Tongue (tissue), 2 donors: Measurements from ENCODE around the gene MAT1A. TPM values are rescaled to one million over a fixed set of nuclear protein-coding genes. Genes with fewer than 3 reads are reported as not detected.
"Not testable (repeated sequence)": the region's sequence is repeated elsewhere in the genome, so short reads cannot be mapped to it uniquely, and the experiment has no call there.

Experiments used
- DNase-seq: peaks from one replicate; pipeline ENCODE4 v3.0.0-alpha.2; 2015
- total RNA-seq: library from RNA; depleted of rRNA; stranded (reverse); fragments of >200 nt; gene quantifications from one replicate; pipeline ENCODE4 v1.2.3, GENCODE V29; 2014

MAT1A gene
- total RNA-seq, 1 donor from 2014 or later = 0.31 TPM

- DNase-seq = no peak
Measured at GRCh38 chr10:80264081-80265056, 25.1 kb downstream of the MAT1A start.

GRCh38 chr10:80261316-80262030 lies 28.0 kb downstream of the MAT1A start:
- DNase-seq = no peak

- DNase-seq = peak; percentile 52
Measured at GRCh38 chr10:80260295-80261243, 28.9 kb downstream of the MAT1A start.

- no peak for DNase-seq
Measured at GRCh38 chr10:80259405-80259871, 30.0 kb downstream of the MAT1A start.

DNA sequence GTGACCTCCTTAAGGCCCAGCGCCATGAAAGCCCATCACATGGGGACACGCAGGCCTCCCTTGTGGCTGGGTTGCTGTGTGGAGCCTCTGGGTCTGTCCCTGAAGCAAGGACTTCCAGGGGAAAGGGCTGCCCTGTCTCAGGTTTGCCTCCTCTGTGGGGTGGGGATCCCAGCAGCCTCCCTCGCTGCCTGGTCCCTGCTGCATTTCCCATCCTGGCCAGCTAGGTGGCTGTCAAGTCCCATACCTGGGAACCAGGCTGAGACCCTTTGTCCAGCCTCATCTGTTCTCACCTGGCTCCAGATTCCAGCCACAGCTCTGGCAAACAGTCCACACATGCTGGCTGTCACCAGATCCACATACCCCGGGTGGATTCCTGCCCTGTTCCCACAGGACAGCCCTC lies 32.7 kb downstream of the MAT1A start:
- not testable (repeated sequence) for DNase-seq

DNA sequence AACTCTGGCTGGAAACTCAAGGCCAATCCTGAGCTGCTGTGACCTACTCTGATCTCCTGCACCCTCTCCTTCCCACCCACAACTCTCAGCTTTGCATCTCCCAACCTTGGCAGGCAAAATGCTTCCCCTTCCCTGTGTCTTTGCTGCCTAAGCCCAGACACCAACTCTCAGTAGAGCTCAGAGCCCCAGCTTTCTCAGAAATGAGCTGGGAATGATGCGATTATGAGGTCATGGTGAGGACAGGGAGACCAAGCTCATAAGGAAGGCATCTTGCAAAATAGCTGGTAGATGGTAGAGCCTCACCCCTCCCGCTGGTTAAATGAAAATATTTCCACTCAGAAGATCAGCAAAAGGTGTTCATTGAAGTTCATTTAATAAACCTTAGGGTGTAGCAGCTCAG lies 34.7 kb downstream of the MAT1A start:
- DNase-seq = not testable (repeated sequence)

DNA sequence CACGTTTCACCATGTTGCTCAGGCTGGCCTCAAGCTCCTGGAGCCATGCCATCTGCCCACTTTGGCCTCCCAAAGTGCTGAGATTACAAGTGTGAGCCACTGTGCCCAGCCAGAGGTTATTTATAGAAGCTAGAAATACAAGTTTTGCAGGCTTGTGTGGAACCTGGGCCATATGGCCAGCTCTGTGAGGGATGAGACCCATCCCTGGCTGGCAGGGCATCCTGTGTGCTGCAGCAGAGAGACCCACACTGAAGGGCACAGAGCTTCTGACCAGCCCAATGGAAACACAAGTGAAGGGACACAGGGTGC lies 35.5 kb downstream of the MAT1A start:
- not testable (repeated sequence) for DNase-seq

DNA sequence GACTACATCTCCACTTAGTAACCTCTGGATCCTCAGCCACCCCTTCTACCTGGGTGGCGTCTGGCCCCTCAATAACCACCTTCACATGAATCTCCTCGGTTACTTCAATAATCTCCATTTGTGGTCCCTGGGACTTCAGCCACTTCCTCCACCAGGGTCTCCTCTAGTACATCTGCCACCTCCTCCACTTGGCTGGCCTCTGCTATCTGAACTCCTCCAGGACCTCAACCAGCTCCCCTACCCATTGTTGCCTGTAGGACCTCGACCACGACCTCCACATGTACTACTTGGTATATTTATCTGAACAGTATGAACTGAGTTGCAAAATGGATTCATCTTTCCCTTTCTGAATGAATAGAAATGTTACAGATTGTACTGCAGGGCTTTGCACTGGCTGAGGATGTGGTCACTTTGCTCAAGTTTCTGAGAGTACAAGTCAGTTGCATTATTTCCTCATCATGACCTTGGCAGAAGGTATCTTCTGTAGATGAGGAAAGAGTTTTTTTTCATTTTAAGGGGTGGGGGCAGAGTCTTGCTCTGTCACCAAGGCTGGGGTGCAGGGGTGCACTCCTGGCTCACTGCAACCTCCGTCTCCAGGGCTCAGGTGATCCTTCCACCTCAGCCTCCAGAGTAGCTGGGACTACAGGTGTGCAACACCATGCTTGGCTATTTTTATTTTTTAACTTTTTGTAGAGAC lies 36.0 kb downstream of the MAT1A start:
- no peak for DNase-seq

DNA sequence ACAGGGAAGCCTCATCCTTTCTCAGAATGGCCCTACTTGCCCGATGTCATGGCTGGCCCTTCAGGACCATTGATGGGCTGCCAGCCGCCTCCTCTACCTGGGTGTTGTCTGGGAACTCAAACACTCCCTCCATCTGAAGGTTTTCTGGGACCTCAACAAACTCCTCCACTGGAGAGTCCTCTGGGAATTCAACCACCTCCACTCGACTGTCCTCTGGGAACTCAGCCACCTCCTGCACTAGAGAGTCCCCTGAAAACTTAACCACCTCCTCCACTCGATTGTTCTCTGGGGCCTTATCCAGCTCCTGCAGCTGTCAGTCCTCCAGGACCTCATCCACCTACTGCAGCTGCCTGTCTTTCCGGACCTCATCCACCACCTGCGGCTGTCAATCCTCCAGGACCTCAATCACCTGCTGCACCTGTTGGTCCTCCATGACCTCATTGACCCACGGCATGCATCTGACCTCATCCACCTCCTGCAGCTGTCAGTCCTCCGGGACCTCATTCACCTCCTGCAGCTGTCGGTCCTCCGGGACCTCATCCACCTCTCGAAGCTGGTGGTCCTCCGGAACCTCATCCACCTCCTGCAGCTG lies 37.1 kb downstream of the MAT1A start:
- DNase-seq = peak; percentile 70

DNA sequence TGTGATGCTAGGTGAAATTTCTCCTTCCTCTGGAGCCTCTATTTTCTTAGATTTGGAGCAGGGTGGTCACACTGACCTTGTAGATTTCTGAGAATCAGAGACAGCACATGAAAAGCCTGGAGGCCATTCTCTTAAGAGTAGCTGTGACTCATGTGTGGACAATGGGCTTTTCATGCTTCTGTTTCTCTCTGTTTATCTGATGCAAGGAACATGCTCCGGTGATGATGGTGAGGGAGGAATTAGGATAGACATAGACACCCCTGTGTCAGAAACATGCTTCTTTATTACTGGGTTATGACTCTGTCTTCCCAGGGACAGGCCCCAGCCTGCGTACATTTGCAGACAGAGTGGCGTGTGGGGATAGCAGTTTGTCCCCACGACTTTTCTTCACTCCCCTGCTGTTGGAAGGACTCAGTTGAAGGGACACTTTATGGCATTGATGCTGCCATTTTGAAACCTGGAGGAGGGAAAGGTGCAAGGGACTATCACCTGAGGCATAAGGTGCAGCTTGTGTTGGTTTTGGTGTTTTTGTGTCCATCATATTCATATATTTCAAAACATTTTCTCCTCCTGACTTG lies 37.7 kb downstream of the MAT1A start:
- DNase-seq = not testable (repeated sequence)

- DNase-seq = not testable (repeated sequence)
Measured at GRCh38 chr10:80250399-80250798, 39.1 kb downstream of the MAT1A start.

DNA sequence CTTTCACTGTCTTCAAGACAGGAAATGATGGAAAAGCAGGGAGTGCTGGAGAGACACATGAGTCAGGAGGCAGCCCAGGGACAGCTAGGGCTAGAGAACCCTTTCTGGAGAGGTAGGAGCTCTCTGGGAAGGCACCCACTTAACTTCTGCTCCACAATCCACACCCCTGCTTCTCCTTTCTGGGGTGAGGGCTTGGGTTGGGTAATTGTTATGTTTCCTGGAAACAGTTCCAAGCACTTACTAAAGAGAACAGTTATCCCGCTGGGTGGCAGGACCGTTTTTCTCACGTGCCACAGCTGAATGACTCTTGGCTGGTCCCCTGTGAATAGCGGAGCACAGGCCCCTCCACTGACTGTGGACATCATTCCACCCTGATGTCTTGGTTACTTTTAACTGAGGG lies 39.6 kb downstream of the MAT1A start:
- DNase-seq = not testable (repeated sequence)

DNA sequence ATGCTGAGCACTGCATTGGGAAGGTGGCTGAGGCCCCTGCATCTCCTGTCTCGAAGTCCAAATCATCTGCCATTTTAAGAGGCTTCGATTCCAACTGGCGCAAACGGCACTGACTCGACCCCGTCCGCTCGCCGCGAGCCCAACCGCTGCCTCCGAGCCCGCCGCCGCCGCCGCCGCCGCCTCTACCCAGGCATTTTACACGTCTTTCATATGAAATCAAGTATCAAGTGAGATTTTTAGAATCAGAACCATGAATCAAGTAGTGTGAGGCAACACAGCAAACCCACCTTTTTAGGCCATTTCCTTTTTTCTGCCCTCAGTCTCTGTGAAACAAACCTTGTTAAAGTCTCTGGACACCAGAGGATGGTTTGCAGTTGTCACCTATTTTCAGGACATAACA lies 41.8 kb downstream of the MAT1A start:
- not testable (repeated sequence) for DNase-seq

DNA sequence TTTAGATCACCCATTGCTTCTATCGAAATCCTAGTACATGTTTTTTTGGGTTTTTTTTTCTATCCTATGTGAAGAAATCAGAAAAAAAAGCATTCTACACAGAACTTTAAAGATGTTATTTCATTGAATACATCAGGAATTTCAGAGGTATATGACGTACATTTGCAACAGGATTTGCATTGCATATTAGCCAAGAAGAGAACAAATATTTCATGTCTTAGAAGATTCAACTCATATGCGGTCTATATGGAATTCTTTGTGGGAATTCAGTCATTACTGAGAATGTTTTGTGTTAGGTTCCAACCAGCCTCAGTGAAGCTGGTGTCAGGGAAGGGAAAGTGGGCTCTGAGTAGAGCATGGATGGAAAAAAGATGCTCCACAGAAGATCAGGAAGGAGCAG lies 45.1 kb downstream of the MAT1A start:
- DNase-seq = not testable (repeated sequence)

DNA sequence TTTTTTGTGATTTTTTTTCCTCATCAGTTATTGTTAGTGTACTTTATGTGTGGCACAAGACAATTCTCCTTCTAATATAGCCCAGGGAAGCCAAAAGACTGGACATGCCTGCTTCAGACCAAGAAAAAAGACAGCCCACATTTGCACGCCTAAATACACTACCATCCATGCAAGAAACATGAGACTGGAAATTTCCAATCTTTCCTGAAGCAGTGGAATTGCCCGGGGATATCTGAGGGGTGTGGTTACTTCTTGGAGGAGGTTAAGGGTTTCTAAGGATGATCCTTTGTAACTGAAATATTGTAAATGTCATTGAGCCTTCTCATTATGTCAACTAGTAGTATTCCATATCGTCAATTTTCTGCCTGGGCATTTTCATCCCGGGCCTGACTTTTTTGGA lies 47.1 kb downstream of the MAT1A start:
- not testable (repeated sequence) for DNase-seq

GRCh38 chr10:80236457-80236856 lies 53.0 kb downstream of the MAT1A start:
- not testable (repeated sequence) for DNase-seq

- DNase-seq = not testable (repeated sequence)
Measured at GRCh38 chr10:80234331-80235235, 54.9 kb downstream of the MAT1A start.

GRCh38 chr10:80233871-80234270 lies 55.6 kb downstream of the MAT1A start:
- not testable (repeated sequence) for DNase-seq

- not testable (repeated sequence) for DNase-seq
Measured at GRCh38 chr10:80226723-80227122, 62.7 kb downstream of the MAT1A start.
